ENCODE measurements around the gene NF1.

NF1 gene

DNA sequence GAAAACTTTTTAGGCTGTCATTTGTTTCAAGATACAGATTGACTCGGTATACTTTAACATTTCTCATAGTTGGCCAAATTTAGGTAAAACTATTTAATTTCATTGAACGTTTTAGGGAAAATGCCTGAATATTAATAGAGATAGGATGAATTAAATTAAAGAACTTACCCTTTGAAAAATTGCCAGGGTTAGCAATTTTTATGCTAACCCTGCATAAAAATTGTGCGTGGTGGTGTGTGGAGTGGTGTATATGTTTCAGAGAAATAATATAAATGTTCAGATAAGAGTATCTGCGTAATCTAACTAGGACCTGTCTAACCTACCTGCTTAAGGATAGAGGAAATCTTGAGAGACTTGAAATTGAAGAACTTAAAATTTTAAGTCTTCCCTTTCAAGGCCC is 21.4 kb downstream of the NF1 start:
- Histone ChIP-seq H3K4me3 (ENCODE audit: low read depth, low read length) (no peak overlapping the region), H3K36me3 (ENCODE audit: control insufficient read depth in 2 of 2, insufficient read depth in 1 of 2, low read length in 2 of 2) (no peaks in the 10 kb centered on the region; a peak in 2 of 3 replicates), H3K4me1 (ENCODE audit: control insufficient read depth, insufficient read depth, low read length) (peaks cover 12% of the 10 kb centered on the region), H3K9me3 (ENCODE audit: control insufficient read depth, insufficient read depth, low read depth, low read length) (no peaks in the 10 kb centered on the region), H3K27ac (ENCODE audit: extremely low read depth, low read depth, low read length) (no peak overlapping the region)
- POLR2A ChIA-PET = no interaction called here
- CTCF ChIA-PET = no interaction called here
- TF ChIP-seq ZNF777 (tag by site-specific recombination; IDR thresholded peaks at IDR 0.05; ENCODE audit: borderline replicate concordance) (no peak), ZNF18 (tag by site-specific recombination; IDR thresholded peaks at IDR 0.05) (no peak), ZNF514 (tag by site-specific recombination; IDR thresholded peaks at IDR 0.05) (no peak), GLI2 (tag by site-specific recombination; IDR thresholded peaks at IDR 0.05; ENCODE audit: borderline replicate concordance, low read depth) (no peak), ZNF830 (tag by site-specific recombination; IDR thresholded peaks at IDR 0.05; ENCODE audit: low read depth) (no peak), ZNF16 (tag by site-specific recombination; IDR thresholded peaks at IDR 0.05; ENCODE audit: low read depth) (no peak), MEIS1 (CRISPR knock-in tag; IDR thresholded peaks at IDR 0.05; ENCODE audit: borderline replicate concordance) (no peak), BCL11A (tag by site-specific recombination; IDR thresholded peaks at IDR 0.05; ENCODE audit: low read depth) (no peak), ZEB2 (tag by site-specific recombination; IDR thresholded peaks at IDR 0.05) (no peak)
- TF ChIP-seq, protein P1, sequence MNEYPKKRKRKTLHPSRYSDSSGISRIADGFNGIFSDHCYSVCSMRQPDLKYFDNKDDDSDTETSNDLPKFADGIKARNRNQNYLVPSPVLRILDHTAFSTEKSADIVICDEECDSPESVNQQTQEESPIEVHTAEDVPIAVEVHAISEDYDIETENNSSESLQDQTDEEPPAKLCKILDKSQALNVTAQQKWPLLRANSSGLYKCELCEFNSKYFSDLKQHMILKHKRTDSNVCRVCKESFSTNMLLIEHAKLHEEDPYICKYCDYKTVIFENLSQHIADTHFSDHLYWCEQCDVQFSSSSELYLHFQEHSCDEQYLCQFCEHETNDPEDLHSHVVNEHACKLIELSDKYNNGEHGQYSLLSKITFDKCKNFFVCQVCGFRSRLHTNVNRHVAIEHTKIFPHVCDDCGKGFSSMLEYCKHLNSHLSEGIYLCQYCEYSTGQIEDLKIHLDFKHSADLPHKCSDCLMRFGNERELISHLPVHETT (tag by site-specific recombination; IDR thresholded peaks at IDR 0.05) = no peak
- TF ChIP-seq, protein P2, sequence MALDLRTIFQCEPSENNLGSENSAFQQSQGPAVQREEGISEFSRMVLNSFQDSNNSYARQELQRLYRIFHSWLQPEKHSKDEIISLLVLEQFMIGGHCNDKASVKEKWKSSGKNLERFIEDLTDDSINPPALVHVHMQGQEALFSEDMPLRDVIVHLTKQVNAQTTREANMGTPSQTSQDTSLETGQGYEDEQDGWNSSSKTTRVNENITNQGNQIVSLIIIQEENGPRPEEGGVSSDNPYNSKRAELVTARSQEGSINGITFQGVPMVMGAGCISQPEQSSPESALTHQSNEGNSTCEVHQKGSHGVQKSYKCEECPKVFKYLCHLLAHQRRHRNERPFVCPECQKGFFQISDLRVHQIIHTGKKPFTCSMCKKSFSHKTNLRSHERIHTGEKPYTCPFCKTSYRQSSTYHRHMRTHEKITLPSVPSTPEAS (tag by site-specific recombination; IDR thresholded peaks at IDR 0.05) = no peak

GRCh38 chr17:31122746-31123145 is 28.0 kb downstream of the NF1 start:
- TF ChIP-seq ZNF747 (tag by site-specific recombination; IDR thresholded peaks at IDR 0.05) (no peak), SP3 (tag by site-specific recombination; IDR thresholded peaks at IDR 0.05) (no peak), ZNF513 (tag by site-specific recombination; IDR thresholded peaks at IDR 0.05) (no peak), ZNF776 (tag by site-specific recombination; IDR thresholded peaks at IDR 0.05; ENCODE audit: borderline replicate concordance) (no peak), ZNF621 (tag by site-specific recombination; IDR thresholded peaks at IDR 0.05) (no peak), GLIS2 (tag by site-specific recombination; IDR thresholded peaks at IDR 0.05) (no peak)
- ChIA-PET CTCF (no interaction called here), POLR2A (no interaction called here)
- Histone ChIP-seq H3K36me3 (ENCODE audit: control insufficient read depth in 2 of 2, insufficient read depth in 1 of 2, low read length in 2 of 2) (0 out of 3 replicates have a peak, but pooled peaks cover 0 to under 1% of the 10 kb centered on the region in 2 experiments), H3K4me1 (ENCODE audit: control insufficient read depth, insufficient read depth, low read length) (0 out of 2 replicates have a peak, but pooled peaks cover 5% of the 10 kb centered on the region), H3K4me3 (ENCODE audit: low read depth, low read length) (no peak overlapping the region), H3K9me3 (ENCODE audit: control insufficient read depth, insufficient read depth, low read depth, low read length) (no peaks in the 10 kb centered on the region), H3K27ac (ENCODE audit: extremely low read depth, low read depth, low read length) (no peak overlapping the region)

GRCh38 chr17:31126318-31126717 is 31.5 kb downstream of the NF1 start:
- H3K4me3 ChIP-seq (ENCODE audit: low read depth, low read length) = no peak overlapping the region
- no peak overlapping the region for H3K27ac ChIP-seq (ENCODE audit: extremely low read depth, low read depth, low read length)
- H3K4me1 ChIP-seq (ENCODE audit: control insufficient read depth, insufficient read depth, low read length) = peaks cover 7% of the 10 kb centered on the region; the same call in 1 of the 2 replicates
- H3K36me3 ChIP-seq (ENCODE audit: control insufficient read depth in 2 of 2, insufficient read depth in 1 of 2, low read length in 2 of 2) = peaks cover 0 to 4% of the 10 kb centered on the region in 2 experiments; a peak in 1 of 3 replicates
- H3K9me3 ChIP-seq (ENCODE audit: control insufficient read depth, insufficient read depth, low read depth, low read length) = no peaks in the 10 kb centered on the region
- ChIA-PET CTCF (interaction anchor here (0.8 kb wide), 1 partner anchor 11 kb away, joined by 3 read pairs; no protein-coding TSS in a partner anchor), POLR2A (no interaction called here)
- TF ChIP-seq ZEB2 (tag by site-specific recombination; IDR thresholded peaks at IDR 0.05) = no peak
- TF ChIP-seq ZNF354C (tag by site-specific recombination; IDR thresholded peaks at IDR 0.05; ENCODE audit: borderline replicate concordance, low read depth) = no peak
- TF ChIP-seq SCRT1 (tag by site-specific recombination; IDR thresholded peaks at IDR 0.05; ENCODE audit: borderline replicate concordance) = no peak
- TF ChIP-seq ZNF707 (tag by site-specific recombination; IDR thresholded peaks at IDR 0.05) = no peak
- TF ChIP-seq ZNF324 (tag by site-specific recombination; IDR thresholded peaks at IDR 0.05) = no peak
- no peak for TF ChIP-seq ZNF140 (tag by site-specific recombination; IDR thresholded peaks at IDR 0.05)
- no peak for TF ChIP-seq ZNF362 (tag by site-specific recombination; IDR thresholded peaks at IDR 0.05)
- TF ChIP-seq ZNF658 (tag by site-specific recombination; IDR thresholded peaks at IDR 0.05) = no peak

Measured in HEK293 (cell line).